Right forelimb (tissue), 1 donor: ENCODE results near the gene NUAK1.

Source experiments
- DNase-seq: peaks from one replicate; pipeline ENCODE4 v3.0.0-alpha.2; 2018

Gene NUAK1

GRCh38 chr12:106108185-106108835 is 30.4 kb downstream of the NUAK1 start:
- DNase-seq = no peak

- DNase-seq = no peak
Measured at GRCh38 chr12:106107566-106107965, 31.2 kb downstream of the NUAK1 start.

GRCh38 chr12:106106892-106107291 is 31.9 kb downstream of the NUAK1 start:
- DNase-seq = no peak

- no peak for DNase-seq
Measured at GRCh38 chr12:106106061-106106566, 32.6 kb downstream of the NUAK1 start.

- no peak for DNase-seq
Measured at GRCh38 chr12:106101803-106102202, 37.0 kb downstream of the NUAK1 start.

GRCh38 chr12:106098691-106099200 is 40.0 kb downstream of the NUAK1 start:
- DNase-seq = no peak

GRCh38 chr12:106097011-106097410 is 41.7 kb downstream of the NUAK1 start:
- DNase-seq = no peak

- DNase-seq = no peak
Measured at GRCh38 chr12:106096376-106096775, 42.4 kb downstream of the NUAK1 start.

- no peak for DNase-seq
Measured at GRCh38 chr12:106094304-106094703, 44.5 kb downstream of the NUAK1 start.

GRCh38 chr12:106093246-106093645 is 45.5 kb downstream of the NUAK1 start:
- DNase-seq = no peak

- no peak for DNase-seq
Measured at GRCh38 chr12:106091446-106091820, 47.3 kb downstream of the NUAK1 start.

- DNase-seq = no peak
Measured at GRCh38 chr12:106090591-106091445, 47.9 kb downstream of the NUAK1 start.

GRCh38 chr12:106089935-106090334 is 48.8 kb downstream of the NUAK1 start:
- DNase-seq = no peak

GRCh38 chr12:106088811-106089485 is 49.8 kb downstream of the NUAK1 start:
- DNase-seq = no peak

GRCh38 chr12:106088246-106088808 is 50.4 kb downstream of the NUAK1 start:
- no peak for DNase-seq

- DNase-seq = no peak
Measured at GRCh38 chr12:106086696-106087095, 52.1 kb downstream of the NUAK1 start.

- no peak for DNase-seq
Measured at GRCh38 chr12:106085213-106085612, 53.5 kb downstream of the NUAK1 start.

- no peak for DNase-seq
Measured at GRCh38 chr12:106084759-106085158, 54.0 kb downstream of the NUAK1 start.

- DNase-seq = peak; percentile 53
Measured at GRCh38 chr12:106084014-106084671, 54.6 kb downstream of the NUAK1 start.

- DNase-seq = peak; percentile 27
Measured at GRCh38 chr12:106082216-106083175, 56.3 kb downstream of the NUAK1 start.

- DNase-seq = no peak
Measured at GRCh38 chr12:106081606-106082005, 57.1 kb downstream of the NUAK1 start.
